Spinal cord (tissue), 10 donors: ENCODE measurements around the gene DGKG. TPM values are rescaled to one million over a fixed set of nuclear protein-coding genes. Genes with fewer than 3 reads are reported as not detected.
A peak's percentile ranks its signal among the peaks of the same experiment; 100 is the strongest.

ENCODE experiments used
- DNase-seq, 6 donors: peaks; one replicate each; pipeline versions ENCODE4 v3.0.0 to v3.0.0-alpha.2; 2013 to 2015; ENCODE audit warnings: low spot score in 6 of 6, low read depth in 4 of 6
- H3K27ac ChIP-seq: one replicate; pipeline ENCODE4 v1.5.1; 2013; ENCODE audit warnings: low read depth, low read length, control low read depth
- H3K27me3 ChIP-seq: one replicate; pipeline ENCODE4 v1.6.1; 2013; ENCODE audit warnings: low read length; ENCODE audit not compliant: control insufficient read depth, insufficient read depth
- H3K36me3 ChIP-seq: one replicate; pipeline ENCODE4 v1.6.1; 2013; ENCODE audit warnings: low read length; ENCODE audit not compliant: control insufficient read depth, insufficient read depth
- H3K4me1 ChIP-seq: one replicate; pipeline ENCODE4 v1.6.1; 2013; ENCODE audit warnings: low read length; ENCODE audit not compliant: control insufficient read depth, insufficient read depth
- H3K4me3 ChIP-seq: one replicate; pipeline ENCODE4 v1.5.1; 2013; ENCODE audit warnings: low read depth, low read length, control low read depth
- H3K9me3 ChIP-seq: one replicate; pipeline ENCODE4 v1.6.1; 2013; ENCODE audit warnings: low read length; ENCODE audit not compliant: control insufficient read depth, insufficient read depth
- WGBS: methylation state at CpG from one replicate; pipeline ENCODE4 v1.1.5; 2013; ENCODE audit warnings: missing lambda C conversion rate; ENCODE audit not compliant: insufficient coverage; 5-methylcytosine and 5-hydroxymethylcytosine counted together
- polyA plus RNA-seq, 2 donors: library from polyadenylated mRNA; unstranded; fragments of 120-200 nt; gene quantifications; one replicate each; pipeline ENCODE4 v1.2.1, GENCODE V29; 2013; ENCODE audit not compliant: insufficient read length in 2 of 2
- total RNA-seq, 2 donors: library from RNA; depleted of rRNA in 1 of 2; stranded (reverse); fragments of 120-200 nt in 1 of 2; fragments of >200 nt in 1 of 2; gene quantifications; one replicate each; pipeline versions ENCODE4 v1.2.3 to v1.2.4, GENCODE V29; 2013 to 2014
- donor health status: healthy.

The DGKG gene
- total and polyA plus RNA-seq, 4 donors, result 5.6 to 20.6 (median 9.9) TPM

- 69% methylated on average over 3 of the region's 4 CpGs for WGBS
- Histone ChIP-seq H3K27me3 (no peaks in the 10 kb centered on the region), H3K27ac (no peak overlapping the region)
Measured at GRCh38 chr3:186368717-186369116, 6.7 kb upstream of the DGKG start.

GRCh38 chr3:186368176-186368575 is 6.1 kb upstream of the DGKG start:
- Histone ChIP-seq H3K4me3 (no peak overlapping the region), H3K27ac (no peak overlapping the region), H3K4me1 (peaks cover 15% of the 10 kb centered on the region), H3K27me3 (peaks cover under 1% of the 10 kb centered on the region), H3K36me3 (no peaks in the 10 kb centered on the region), H3K9me3 (no peaks in the 10 kb centered on the region)
- DNase-seq, result peak in 1 of 6 donors; percentile 35
- no CpG with 5 or more reads among the region's 3 CpGs for WGBS

More at GRCh38 chr3:186368717-186369116, 6.7 kb upstream of the DGKG start:
- no peak for DNase-seq
- Histone ChIP-seq H3K4me1 (peaks cover 15% of the 10 kb centered on the region), H3K4me3 (no peak overlapping the region), H3K9me3 (no peaks in the 10 kb centered on the region), H3K36me3 (no peaks in the 10 kb centered on the region)

GRCh38 chr3:186367631-186368030 is 5.6 kb upstream of the DGKG start:
- H3K36me3 ChIP-seq, result no peaks in the 10 kb centered on the region
- peaks cover 4% of the 10 kb centered on the region for H3K27me3 ChIP-seq
- WGBS, result 79% methylated on average over 7 of the region's 8 CpGs
- no peak overlapping the region for H3K27ac ChIP-seq
- peaks cover 16% of the 10 kb centered on the region for H3K4me1 ChIP-seq
- no peak overlapping the region for H3K4me3 ChIP-seq
- DNase-seq, result peak in 1 of 6 donors; percentile 23
- no peaks in the 10 kb centered on the region for H3K9me3 ChIP-seq

- Histone ChIP-seq H3K36me3 (no peaks in the 10 kb centered on the region), H3K4me1 (peaks cover 31% of the 10 kb centered on the region), H3K27me3 (peaks cover 17% of the 10 kb centered on the region), H3K9me3 (no peaks in the 10 kb centered on the region), H3K27ac (no peak overlapping the region), H3K4me3 (no peak overlapping the region)
- WGBS, result no CpG with 5 or more reads among the region's 1 CpG
- DNase-seq, result no peak
Measured at GRCh38 chr3:186366206-186366605, 4.2 kb upstream of the DGKG start.

DNA sequence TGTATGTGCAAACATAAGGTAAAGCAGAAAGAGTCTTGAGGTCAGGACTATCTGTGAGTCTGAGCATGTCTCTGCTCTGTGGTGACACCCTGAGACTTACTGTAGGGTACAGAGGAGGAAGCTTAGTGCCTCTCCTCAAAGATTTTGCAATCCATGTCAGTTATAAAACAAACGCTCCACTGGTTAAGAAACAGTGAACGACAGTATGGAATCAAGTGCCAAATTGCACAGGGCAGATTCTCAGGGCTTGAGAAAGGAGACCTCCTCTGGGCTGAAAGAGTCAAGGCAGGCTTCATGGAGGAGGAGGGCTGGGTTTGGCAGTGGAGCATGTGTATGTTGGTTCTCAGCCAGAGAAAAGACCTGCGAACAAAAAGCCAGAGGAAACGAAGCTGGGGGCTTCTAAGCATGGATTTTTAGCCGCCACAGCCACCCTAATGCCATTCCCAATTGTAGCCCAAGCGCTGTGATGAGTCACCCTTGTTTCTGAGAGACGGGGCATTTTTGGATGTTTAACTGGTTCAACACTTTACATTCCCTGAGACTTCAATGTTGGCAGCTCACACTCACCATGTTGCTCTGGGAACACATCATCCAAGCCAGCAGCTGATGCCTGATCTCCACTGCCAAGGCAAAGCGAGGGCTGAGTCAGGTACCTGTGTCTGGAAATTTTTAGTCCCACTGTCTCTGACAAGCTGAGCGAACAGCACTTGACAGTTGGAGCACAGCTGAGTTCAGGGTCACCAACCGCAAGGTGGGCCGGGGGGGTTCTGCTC is 3.4 kb upstream of the DGKG start:
- 60% methylated on average over 7 of the region's 11 CpGs for WGBS
- H3K4me3 ChIP-seq, result no peak overlapping the region
- H3K27me3 ChIP-seq, result peaks cover 17% of the 10 kb centered on the region
- peaks cover 39% of the 10 kb centered on the region for H3K4me1 ChIP-seq
- H3K36me3 ChIP-seq, result no peaks in the 10 kb centered on the region
- no peak overlapping the region for H3K27ac ChIP-seq
- DNase-seq, result peak in 2 of 6 donors; percentile 38 to 63
- H3K9me3 ChIP-seq, result no peaks in the 10 kb centered on the region

GRCh38 chr3:186362988-186363387 is 954 bp upstream of the DGKG start:
- H3K4me3 ChIP-seq, result no peak overlapping the region
- no peaks in the 10 kb centered on the region for H3K36me3 ChIP-seq
- peaks cover 17% of the 10 kb centered on the region for H3K27me3 ChIP-seq
- no peak for DNase-seq
- 90% methylated on average over 5 of the region's 10 CpGs for WGBS
- H3K27ac ChIP-seq, result no peak overlapping the region
- no peaks in the 10 kb centered on the region for H3K9me3 ChIP-seq
- H3K4me1 ChIP-seq, result peaks cover 39% of the 10 kb centered on the region

GRCh38 chr3:186362537-186362842 is 456 bp upstream of the DGKG start:
- Histone ChIP-seq H3K9me3 (no peaks in the 10 kb centered on the region), H3K27me3 (peaks cover 17% of the 10 kb centered on the region), H3K4me3 (peak overlapping the region; percentile 56), H3K27ac (no peak overlapping the region), H3K36me3 (no peaks in the 10 kb centered on the region), H3K4me1 (peaks cover 39% of the 10 kb centered on the region)
- DNase-seq, result no peak
- 39% methylated on average over 9 of the region's 9 CpGs for WGBS

- Histone ChIP-seq H3K4me3 (peak overlapping the region; percentile 56), H3K27ac (no peak overlapping the region), H3K4me1 (peaks cover 39% of the 10 kb centered on the region), H3K36me3 (no peaks in the 10 kb centered on the region), H3K27me3 (peaks cover 17% of the 10 kb centered on the region), H3K9me3 (no peaks in the 10 kb centered on the region)
- WGBS, result under 1% methylated on average over 25 of the region's 26 CpGs
- peak in 1 of 6 donors; percentile 14 for DNase-seq
Measured at GRCh38 chr3:186361246-186361761, 730 bp downstream of the DGKG start.

DNA sequence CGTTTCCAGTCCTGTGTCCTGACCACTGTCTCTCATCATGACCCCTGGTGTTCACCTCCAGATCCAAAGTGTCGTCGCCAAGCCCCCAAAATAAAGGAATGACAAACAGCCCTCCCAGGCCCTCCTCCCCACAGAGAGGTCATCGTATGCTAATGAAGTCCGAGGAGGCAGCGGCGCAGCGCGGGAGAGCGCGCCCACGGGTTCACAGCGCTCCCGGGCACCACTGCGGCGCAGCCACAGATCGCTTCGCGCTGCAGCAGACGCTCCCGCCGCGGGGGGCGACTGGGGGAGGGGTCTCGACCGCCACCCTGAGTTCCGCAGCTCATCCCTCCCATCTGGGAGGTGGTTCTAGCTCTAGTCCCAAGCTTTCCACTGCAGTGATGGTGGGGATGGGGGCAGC is 1.3 kb downstream of the DGKG start:
- under 1% methylated on average over 23 of the region's 27 CpGs for WGBS
- H3K27ac ChIP-seq, result no peak overlapping the region
- peaks cover 17% of the 10 kb centered on the region for H3K27me3 ChIP-seq
- peak overlapping the region; percentile 56 for H3K4me3 ChIP-seq
- no peaks in the 10 kb centered on the region for H3K9me3 ChIP-seq
- DNase-seq, result peak in 2 of 6 donors; percentile 45 to 57
- H3K36me3 ChIP-seq, result no peaks in the 10 kb centered on the region
- peaks cover 35% of the 10 kb centered on the region for H3K4me1 ChIP-seq

GRCh38 chr3:186359078-186359477 is 3.0 kb downstream of the DGKG start:
- no peak overlapping the region for H3K27ac ChIP-seq
- no peak overlapping the region for H3K4me3 ChIP-seq
- WGBS, result no CpG with 5 or more reads among the region's 3 CpGs

More at GRCh38 chr3:186359078-186359477, 3.0 kb downstream of the DGKG start:
- Histone ChIP-seq H3K4me1 (peaks cover 24% of the 10 kb centered on the region), H3K27me3 (peaks cover 17% of the 10 kb centered on the region), H3K9me3 (no peaks in the 10 kb centered on the region), H3K36me3 (no peaks in the 10 kb centered on the region)
- no peak for DNase-seq
